OCI-LY7 (cell line): Measurements from ENCODE around the gene FBXO4. TPM values are rescaled to one million over a fixed set of nuclear protein-coding genes. Genes with fewer than 3 reads are reported as not detected.

Source experiments
- BruUV-seq: library from RNA; stranded (reverse); fragments of 400-500 nt; replicated peaks from 2 replicates; lab custom pipeline; 2021; lab: Mats Ljungman, UMichigan
- CTCF ChIA-PET: fragments of 300-600 bp; sonication (Branson Sonifier 250); formaldehyde crosslinking; loops from one replicate; lab custom pipeline; 2022; ENCODE audit warnings: antibody characterized with exemption; ENCODE audit not compliant: unreplicated experiment; lab: Charles Lee
- POLR2A ChIA-PET: fragments of 300-600 bp; sonication (Branson Sonifier 250); formaldehyde crosslinking; loops from one replicate; lab custom pipeline; 2022; ENCODE audit warnings: antibody characterized with exemption; lab: Charles Lee
- DNase-seq: peaks from one replicate; pipeline ENCODE4 v3.0.0-alpha.2; 2015; ENCODE audit warnings: low spot score
- H2AFZ ChIP-seq: fragments of 200-600 bp; sonication (generic), shearing (Covaris generic); 2 replicates; pipeline ENCODE4 v1.6.1; 2014; ENCODE audit warnings: mild to moderate bottlenecking, antibody characterized with exemption, low read length, moderate library complexity
- H3K27ac ChIP-seq: fragments of 200-600 bp; sonication (generic); 2 replicates; pipeline ENCODE4 v1.5.1; 2014; ENCODE audit warnings: mixed run types, low read depth, mild to moderate bottlenecking, moderate library complexity, low read length, inconsistent platforms; ENCODE audit not compliant: poor library complexity, severe bottlenecking
- H3K36me3 ChIP-seq: fragments of 200-600 bp; sonication (generic); 2 replicates; pipeline ENCODE4 v1.6.1; 2014; ENCODE audit warnings: mild to moderate bottlenecking, antibody characterized with exemption, low read length, moderate library complexity, mixed read lengths; ENCODE audit not compliant: insufficient read depth
- H3K4me1 ChIP-seq: fragments of 200-600 bp; sonication (generic); 2 replicates; pipeline ENCODE4 v1.5.1; 2014; ENCODE audit warnings: mild to moderate bottlenecking, low read length; ENCODE audit not compliant: insufficient read depth, poor library complexity, severe bottlenecking
- H3K4me2 ChIP-seq: fragments of 200-600 bp; sonication (generic); 2 replicates; pipeline ENCODE4 v1.6.1; 2014; ENCODE audit warnings: mild to moderate bottlenecking, low read length
- H3K4me3 ChIP-seq: fragments of 200-600 bp; sonication (generic); 2 replicates; pipeline ENCODE4 v1.5.1; 2014; ENCODE audit warnings: mild to moderate bottlenecking, low read depth, low read length; ENCODE audit not compliant: poor library complexity, severe bottlenecking
- H3K79me2 ChIP-seq: fragments of 200-600 bp; sonication (generic); 2 replicates; pipeline ENCODE4 v1.6.1; 2016; ENCODE audit warnings: low read depth, mild to moderate bottlenecking, low read length, moderate library complexity, mixed read lengths; ENCODE audit not compliant: insufficient read depth
- H3K9me2 ChIP-seq: fragments of 200-600 bp; sonication (generic); 2 replicates; pipeline ENCODE4 v1.6.1; 2016; ENCODE audit warnings: mild to moderate bottlenecking, low read length, mixed read lengths; ENCODE audit not compliant: insufficient read depth
- H3K9me3 ChIP-seq: fragments of 200-600 bp; sonication (generic); 2 replicates; pipeline ENCODE4 v1.6.1; 2014; ENCODE audit warnings: mild to moderate bottlenecking, mixed run types, low read length, mixed read lengths
- H4K20me1 ChIP-seq: fragments of 200-600 bp; sonication (generic); 2 replicates; pipeline ENCODE4 v1.6.1; 2014; ENCODE audit warnings: mild to moderate bottlenecking, antibody characterized with exemption, low read length, moderate library complexity, mixed read lengths; ENCODE audit not compliant: insufficient read depth
- EZH2phosphoT487 ChIP-seq: fragments of 200-600 bp; sonication (generic); IDR thresholded peaks from 2 replicates; pipeline ENCODE4 v1.6.1; 2018; ENCODE audit warnings: low read depth, borderline replicate concordance, mild to moderate bottlenecking, mixed run types, antibody characterized with exemption, low read length, moderate library complexity, mixed read lengths
- intact Hi-C: fragments of 100-400 bp; cut with micrococcal nuclease; formaldehyde crosslinking; loops from one replicate; pipeline ENCODE4 v1.10.0; 2022; ENCODE audit not compliant: unreplicated experiment
- small RNA-seq: library from RNA; depleted of rRNA; stranded (forward); fragments of <200 nt; gene quantifications from one replicate; pipeline ENCODE3, GENCODE V24; 2014
- total RNA-seq, 2 experiments: library from RNA; depleted of rRNA in 1 of 2; stranded (reverse); fragments of >200 nt in 1 of 2; shearing (Covaris generic) in 1 of 2; gene quantifications; 2 replicates each; pipeline ENCODE4 v1.2.3, GENCODE V29; 2014 to 2022
- TF ChIP-seq, protein P1 (sequence below): fragments of 200-600 bp; sonication (generic); conservative IDR thresholded peaks from 2 replicates; pipeline ENCODE4 v1.5.1; 2014; ENCODE audit warnings: mild to moderate bottlenecking, antibody characterized with exemption, low read length, moderate library complexity, mixed read lengths

The FBXO4 gene
- total RNA-seq, 2 experiments from 2014 or later: 0.40 TPM; not detected in 1

DNA sequence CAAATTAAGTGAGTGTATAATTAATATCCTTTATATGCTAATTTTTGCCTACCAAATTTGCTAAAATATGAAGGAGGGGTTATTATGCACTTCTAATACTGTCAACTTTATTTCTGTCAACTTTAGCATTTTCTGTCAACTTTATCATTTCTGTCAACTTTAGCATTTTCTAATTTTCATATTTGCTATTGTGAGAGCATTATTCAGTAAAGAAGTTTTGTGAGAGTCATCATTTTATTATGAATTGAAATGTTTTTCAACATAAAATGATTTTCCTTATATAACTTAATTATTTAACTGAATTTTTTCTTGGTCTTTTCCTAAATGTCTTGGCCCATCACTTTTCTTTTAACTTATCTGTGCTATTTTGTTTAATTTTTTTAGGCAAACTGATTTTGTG lies 58.2 kb downstream of the FBXO4 start:
- TF ChIP-seq, protein P1, sequence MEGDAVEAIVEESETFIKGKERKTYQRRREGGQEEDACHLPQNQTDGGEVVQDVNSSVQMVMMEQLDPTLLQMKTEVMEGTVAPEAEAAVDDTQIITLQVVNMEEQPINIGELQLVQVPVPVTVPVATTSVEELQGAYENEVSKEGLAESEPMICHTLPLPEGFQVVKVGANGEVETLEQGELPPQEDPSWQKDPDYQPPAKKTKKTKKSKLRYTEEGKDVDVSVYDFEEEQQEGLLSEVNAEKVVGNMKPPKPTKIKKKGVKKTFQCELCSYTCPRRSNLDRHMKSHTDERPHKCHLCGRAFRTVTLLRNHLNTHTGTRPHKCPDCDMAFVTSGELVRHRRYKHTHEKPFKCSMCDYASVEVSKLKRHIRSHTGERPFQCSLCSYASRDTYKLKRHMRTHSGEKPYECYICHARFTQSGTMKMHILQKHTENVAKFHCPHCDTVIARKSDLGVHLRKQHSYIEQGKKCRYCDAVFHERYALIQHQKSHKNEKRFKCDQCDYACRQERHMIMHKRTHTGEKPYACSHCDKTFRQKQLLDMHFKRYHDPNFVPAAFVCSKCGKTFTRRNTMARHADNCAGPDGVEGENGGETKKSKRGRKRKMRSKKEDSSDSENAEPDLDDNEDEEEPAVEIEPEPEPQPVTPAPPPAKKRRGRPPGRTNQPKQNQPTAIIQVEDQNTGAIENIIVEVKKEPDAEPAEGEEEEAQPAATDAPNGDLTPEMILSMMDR: no peak
- TF ChIP-seq EZH2phosphoT487: no peak
- Histone ChIP-seq H2AFZ (no peak overlapping the region), H3K4me3 (no peak overlapping the region), H3K27ac (no peak overlapping the region), H3K4me1 (no peaks in the 10 kb centered on the region), H4K20me1 (no peaks in the 10 kb centered on the region), H3K36me3 (no peaks in the 10 kb centered on the region), H3K79me2 (no peaks in the 10 kb centered on the region), H3K9me3 (no peaks in the 10 kb centered on the region), H3K9me2 (no peaks in the 10 kb centered on the region), H3K4me2 (no peak overlapping the region)
- ChIA-PET CTCF (no interaction called here), POLR2A (no interaction called here)
- intact Hi-C loops: no loop called here
- no peak for DNase-seq
- no TSS peak for BruUV-seq

DNA sequence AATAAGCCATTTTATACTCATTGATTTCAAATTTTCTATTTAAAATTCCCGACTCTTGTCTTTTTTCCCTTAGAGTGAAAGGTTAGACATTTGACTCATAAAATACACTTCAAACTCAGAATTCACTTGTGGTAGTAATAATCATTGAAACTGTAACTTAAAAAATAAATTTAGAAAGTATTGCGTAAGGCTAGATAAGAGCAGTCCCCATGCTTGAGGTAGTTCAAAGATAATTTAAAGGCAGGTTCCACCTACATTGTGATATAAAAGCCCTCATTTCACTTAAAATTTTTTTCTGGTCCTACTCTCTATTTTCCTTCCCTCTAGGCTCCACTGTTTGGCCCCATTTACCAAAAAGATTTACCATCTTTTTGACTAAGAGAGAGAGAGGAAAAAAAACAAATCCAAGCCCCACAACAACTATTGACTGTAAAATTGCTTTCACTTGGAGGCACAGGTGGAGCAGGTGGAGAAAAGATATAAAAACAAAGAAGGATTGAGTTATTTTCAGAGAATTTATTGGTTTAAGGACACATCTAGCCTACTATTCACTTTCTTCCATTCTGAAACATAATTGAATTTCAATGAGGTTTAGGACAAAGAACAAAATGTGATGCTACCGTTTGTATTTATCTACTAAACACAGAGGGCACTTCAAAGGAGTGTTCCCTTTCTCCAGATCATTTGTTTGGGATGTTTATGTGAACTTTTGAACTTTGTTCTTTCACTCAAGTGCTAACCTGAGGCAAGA lies 61.0 kb downstream of the FBXO4 start:
- H2AFZ ChIP-seq: no peak overlapping the region
- no peaks in the 10 kb centered on the region for H3K36me3 ChIP-seq
- POLR2A ChIA-PET: no interaction called here
- no peaks in the 10 kb centered on the region for H3K4me1 ChIP-seq
- H3K79me2 ChIP-seq: no peaks in the 10 kb centered on the region
- BruUV-seq: no TSS peak
- no peak overlapping the region for H3K4me3 ChIP-seq
- intact Hi-C loops: no loop called here
- H3K9me3 ChIP-seq: no peaks in the 10 kb centered on the region
- no peak for TF ChIP-seq EZH2phosphoT487
- TF ChIP-seq, protein P1: no peak
- DNase-seq: no peak
- CTCF ChIA-PET: no interaction called here
- H4K20me1 ChIP-seq: no peaks in the 10 kb centered on the region
- H3K9me2 ChIP-seq: no peaks in the 10 kb centered on the region
- H3K4me2 ChIP-seq: no peak overlapping the region
- no peak overlapping the region for H3K27ac ChIP-seq

Small RNA genes within 50 kb of the gene (small RNA-seq; reads per million reads assigned to genes)
- not detected for gene RF00019

Other genes with a start within 250 kb of the FBXO4 start
- gene OXCT1, start 54.9 kb upstream of the FBXO4 start, total RNA-seq (2014; rRNA removed; shearing (Covaris generic)): 22.5 and 27.0 TPM in 2 replicates
- 41.3 and 43.4 TPM in 2 replicates for gene OXCT1, start 54.9 kb upstream of the FBXO4 start, total RNA-seq (2022)
- 7.9 and 8.5 TPM in 2 replicates for gene RIMOC1, start 20.9 kb upstream of the FBXO4 start, total RNA-seq (2014; rRNA removed; shearing (Covaris generic))
- 29.7 and 30.7 TPM in 2 replicates for gene RIMOC1, start 20.9 kb upstream of the FBXO4 start, total RNA-seq (2022)